ENCODE data around the gene APCDD1.

GRCh38 chr18:10530002-10530401 is 75.6 kb downstream of the APCDD1 start:
- no peak for TF ChIP-seq CTCF (IDR thresholded peaks at IDR 0.05)
- TF ChIP-seq POLR2A (IDR thresholded peaks at IDR 0.05) = no peak
